Prostate gland (tissue), 2 donors: Measurements from ENCODE around the gene SCO2.

Experiments
- CTCF ChIP-seq, 4 experiments: fragments of 200-600 bp in 2 of 4; fragments of 450-650 bp in 2 of 4; sonication (generic) in 2 of 4; IDR thresholded peaks; 1 replicate in 3 of 4; 2 replicates in 1 of 4; pipeline ENCODE4 v1.5.1; 2016 to 2019; ENCODE audit warnings: antibody characterized with exemption in 4 of 4, mild to moderate bottlenecking in 2 of 4, moderate library complexity in 2 of 4
- POLR2A ChIP-seq: fragments of 450-650 bp; IDR thresholded peaks from one replicate; pipeline ENCODE4 v1.6.1; 2016; ENCODE audit warnings: antibody characterized with exemption, mild to moderate bottlenecking
- POLR2AphosphoS5 ChIP-seq: sonication (generic); formaldehyde crosslinking; IDR thresholded peaks from one replicate; pipeline ENCODE4 v1.6.1; 2017; ENCODE audit warnings: antibody characterized with exemption

- TF ChIP-seq CTCF (IDR thresholded peaks at IDR 0.05): no peak
- no peak for TF ChIP-seq POLR2A
- TF ChIP-seq POLR2AphosphoS5: no peak
Measured at GRCh38 chr22:50517495-50518260, 7.7 kb downstream of the SCO2 start.
